Activated T-cell treated with anti-CD3 and anti-CD28 coated beads, Interleukin-2, amount 50 U/mL, for 24 hours (primary cell): Measurements from ENCODE around the gene DNAH17.
A peak's percentile ranks its signal among the peaks of the same experiment; 100 is the strongest.

ENCODE experiments used
- DNase-seq: peaks from one replicate; pipeline ENCODE4 v3.0.0-alpha.2; 2020
- H3K27ac Mint-ChIP-seq: 2 replicates; pipeline ENCODE4 v1.8.0; 2020; ENCODE audit warnings: mild to moderate bottlenecking, mixed read lengths
- H3K27me3 Mint-ChIP-seq: 2 replicates; pipeline ENCODE4 v1.8.0; 2020; ENCODE audit warnings: mixed read lengths
- H3K36me3 Mint-ChIP-seq: 2 replicates; pipeline ENCODE4 v1.8.0; 2020; ENCODE audit warnings: low read depth, mixed read lengths
- H3K4me1 Mint-ChIP-seq: 2 replicates; pipeline ENCODE4 v1.8.0; 2020; ENCODE audit warnings: low read depth, mixed read lengths
- H3K4me3 Mint-ChIP-seq: 2 replicates; pipeline ENCODE4 v1.8.0; 2020; ENCODE audit warnings: mild to moderate bottlenecking, moderate library complexity, mixed read lengths
- H3K9me3 Mint-ChIP-seq: 2 replicates; pipeline ENCODE4 v1.8.0; 2020; ENCODE audit warnings: mixed read lengths

Gene DNAH17

DNA sequence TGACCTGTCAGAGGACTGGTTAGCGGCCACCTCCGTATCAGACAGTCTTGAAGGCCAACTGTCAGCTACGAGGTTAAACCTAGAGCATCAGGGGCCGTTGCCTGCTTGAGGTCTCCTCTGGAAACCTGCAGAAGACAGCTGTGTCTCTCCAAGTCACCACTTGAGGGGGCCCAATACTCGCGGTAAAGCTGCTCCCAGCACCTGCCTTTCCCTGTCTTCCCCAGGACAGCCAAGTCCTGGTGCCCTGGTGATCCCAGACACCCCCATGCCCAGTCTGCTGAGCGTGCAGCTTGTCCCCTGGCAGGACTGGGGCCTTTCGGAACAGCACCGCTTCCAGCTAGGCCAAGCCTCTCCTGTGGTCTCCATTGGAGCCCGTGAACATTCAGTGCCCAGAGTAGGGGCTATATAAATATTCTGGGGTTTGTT is 80.1 kb downstream of the DNAH17 start:
- Mint-ChIP-seq H3K4me1 (no peaks in the 10 kb centered on the region), H3K27me3 (no peaks in the 10 kb centered on the region), H3K36me3 (no peaks in the 10 kb centered on the region), H3K4me3 (no peak overlapping the region), H3K27ac (no peak overlapping the region), H3K9me3 (no peaks in the 10 kb centered on the region)
- DNase-seq, result peak; percentile 68

DNA sequence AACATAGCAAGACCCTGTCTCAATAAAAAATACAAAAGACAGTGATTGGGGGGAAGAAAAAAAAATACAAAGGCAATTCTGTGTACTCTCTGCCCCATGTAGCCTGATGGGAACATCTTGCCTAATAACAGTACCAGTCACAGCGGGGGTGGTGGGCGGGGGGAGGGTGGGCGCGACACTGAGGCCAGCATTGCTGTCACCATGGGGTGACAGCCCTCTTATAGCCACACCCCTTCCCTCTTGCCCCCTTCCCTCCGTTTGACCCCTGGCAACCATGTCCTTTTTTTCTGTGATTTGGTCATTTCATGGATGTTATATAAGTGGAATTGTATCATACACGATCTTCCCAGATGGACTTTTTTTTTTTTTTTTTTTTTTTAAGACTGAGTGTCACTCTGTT is 80.9 kb downstream of the DNAH17 start:
- Mint-ChIP-seq H3K4me1 (no peaks in the 10 kb centered on the region), H3K36me3 (no peaks in the 10 kb centered on the region), H3K9me3 (no peaks in the 10 kb centered on the region), H3K4me3 (no peak overlapping the region), H3K27me3 (no peaks in the 10 kb centered on the region), H3K27ac (no peak overlapping the region)
- DNase-seq, result no peak

DNA sequence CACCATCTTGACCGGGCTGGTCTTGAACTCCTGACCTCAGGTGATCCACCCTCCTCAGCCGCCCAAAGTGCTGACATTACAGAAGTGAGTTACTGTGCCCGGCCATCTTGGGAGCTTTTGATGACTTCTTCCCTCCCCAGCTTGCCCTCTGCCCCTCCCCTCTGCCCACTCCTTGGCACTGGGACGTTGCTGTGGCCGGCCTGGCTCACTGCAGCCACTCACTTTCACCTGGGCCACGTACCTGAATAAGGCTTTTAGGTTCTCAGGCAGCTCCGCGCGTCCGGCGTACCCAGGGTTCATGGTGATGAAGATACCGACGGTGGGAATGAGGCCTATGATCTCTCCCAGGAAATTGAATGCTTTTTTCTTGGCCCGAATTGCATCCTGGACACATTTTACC is 81.6 kb downstream of the DNAH17 start:
- H3K9me3 Mint-ChIP-seq, result no peaks in the 10 kb centered on the region
- H3K4me3 Mint-ChIP-seq, result no peak overlapping the region

GRCh38 chr17:78494696-78495330 is 82.4 kb downstream of the DNAH17 start:
- no peaks in the 10 kb centered on the region for H3K9me3 Mint-ChIP-seq
- no peaks in the 10 kb centered on the region for H3K4me1 Mint-ChIP-seq
- H3K36me3 Mint-ChIP-seq, result no peaks in the 10 kb centered on the region
- H3K27ac Mint-ChIP-seq, result no peak overlapping the region
- H3K4me3 Mint-ChIP-seq, result no peak overlapping the region
- no peak for DNase-seq
- H3K27me3 Mint-ChIP-seq, result no peaks in the 10 kb centered on the region

More for the DNA sequence above, 81.6 kb downstream of the DNAH17 start:
- Mint-ChIP-seq H3K4me1 (no peaks in the 10 kb centered on the region), H3K27ac (no peak overlapping the region), H3K36me3 (no peaks in the 10 kb centered on the region), H3K27me3 (no peaks in the 10 kb centered on the region)
- DNase-seq, result no peak

DNA sequence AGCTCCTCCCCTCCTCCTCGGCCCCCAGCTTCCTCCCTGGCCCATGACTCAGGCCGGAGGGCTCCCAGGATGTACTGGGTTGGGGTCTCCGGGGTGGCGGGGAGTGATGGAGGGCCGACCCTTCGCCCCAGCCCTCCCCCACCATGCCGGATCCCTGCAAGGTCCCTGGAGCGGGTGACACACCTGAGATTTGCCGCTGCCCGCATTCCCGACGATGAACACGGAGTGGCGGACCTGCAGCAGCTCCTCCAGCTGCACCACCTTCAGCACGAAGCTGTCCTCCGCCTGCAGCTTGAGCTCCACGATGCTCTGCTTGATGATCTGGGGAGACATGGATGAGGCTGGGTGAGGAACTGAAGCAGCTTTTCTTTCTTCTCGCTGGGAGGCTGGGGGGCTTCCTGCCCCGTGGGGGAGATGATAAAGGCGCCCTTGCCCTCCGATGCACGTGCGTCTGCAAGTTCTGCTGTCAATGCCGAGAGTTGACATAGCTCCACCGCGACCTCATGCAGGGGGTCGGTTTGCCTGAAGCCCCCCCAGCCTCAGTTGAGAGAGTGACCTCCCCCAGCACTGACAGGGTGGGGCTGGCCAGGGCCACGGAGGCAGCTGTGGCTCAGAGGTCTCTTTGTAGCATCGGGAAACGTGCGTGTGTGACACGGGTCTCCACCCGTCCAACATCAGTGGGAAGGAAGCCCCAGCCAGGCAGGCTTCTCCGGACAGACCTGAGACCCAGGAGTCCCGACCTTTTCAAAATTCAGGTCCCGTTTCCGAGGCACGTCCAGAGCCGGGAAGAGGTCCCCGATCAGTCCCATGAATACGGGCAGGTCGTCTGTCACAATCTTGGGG is 83.1 kb downstream of the DNAH17 start:
- DNase-seq, result no peak
- no peaks in the 10 kb centered on the region for H3K4me1 Mint-ChIP-seq
- H3K27me3 Mint-ChIP-seq, result no peaks in the 10 kb centered on the region
- H3K27ac Mint-ChIP-seq, result no peak overlapping the region
- no peaks in the 10 kb centered on the region for H3K36me3 Mint-ChIP-seq
- H3K4me3 Mint-ChIP-seq, result no peak overlapping the region
- no peaks in the 10 kb centered on the region for H3K9me3 Mint-ChIP-seq

DNA sequence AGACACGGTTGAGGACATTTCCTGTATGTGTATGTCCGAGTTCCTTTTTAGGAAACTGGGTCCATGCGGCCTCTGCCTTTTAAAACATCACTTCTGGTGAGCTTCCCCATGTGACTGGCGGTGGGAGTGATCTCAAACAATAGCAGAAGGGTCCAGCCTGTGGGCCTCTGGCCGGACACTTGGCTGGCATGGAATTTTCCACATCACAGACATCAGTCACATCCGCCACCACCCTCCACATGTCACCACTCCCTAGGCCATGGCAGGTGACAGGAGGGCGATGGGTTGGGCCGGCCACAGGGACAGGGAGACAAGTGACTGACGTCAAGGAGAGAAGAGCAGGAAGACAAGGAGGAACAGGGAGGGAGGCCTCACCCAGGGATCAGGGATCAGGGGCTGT is 83.7 kb downstream of the DNAH17 start:
- Mint-ChIP-seq H3K4me1 (no peaks in the 10 kb centered on the region), H3K36me3 (no peaks in the 10 kb centered on the region), H3K27me3 (no peaks in the 10 kb centered on the region), H3K27ac (no peak overlapping the region), H3K9me3 (no peaks in the 10 kb centered on the region), H3K4me3 (no peak overlapping the region)
- no peak for DNase-seq

DNA sequence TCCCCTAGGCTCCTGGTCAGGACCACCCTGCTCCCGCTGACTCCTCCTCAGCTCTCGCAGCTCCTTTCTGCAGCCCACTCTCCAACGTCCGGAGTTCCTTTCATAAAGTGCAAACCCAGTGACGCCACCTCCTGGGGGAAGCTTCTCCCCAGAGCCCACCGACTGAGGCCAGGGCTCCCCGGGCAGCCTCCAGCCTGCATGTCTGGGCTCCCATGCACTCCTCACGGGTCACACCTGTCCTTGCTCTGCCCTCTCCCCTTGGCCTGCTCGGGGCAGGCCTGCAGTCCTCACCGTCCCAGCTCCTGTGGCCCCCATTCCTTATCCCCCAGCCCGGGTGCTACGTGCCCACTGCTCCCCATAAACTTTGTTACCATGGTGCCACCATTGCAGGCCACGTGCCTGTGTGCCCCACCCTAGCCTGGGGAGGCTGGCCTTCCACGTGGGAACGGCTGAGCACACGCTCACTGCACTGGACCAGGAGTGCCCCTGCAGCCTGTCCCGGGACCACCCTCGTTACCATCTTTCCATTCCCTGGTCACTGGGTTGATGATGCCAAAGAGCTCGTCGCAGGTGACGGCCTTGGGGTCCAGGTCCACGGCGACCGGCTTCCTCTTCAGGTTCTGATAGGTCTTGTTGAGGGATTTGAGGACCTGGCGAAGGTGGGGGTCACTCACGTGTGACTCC is 84.9 kb downstream of the DNAH17 start:
- no peak overlapping the region for H3K27ac Mint-ChIP-seq

DNA sequence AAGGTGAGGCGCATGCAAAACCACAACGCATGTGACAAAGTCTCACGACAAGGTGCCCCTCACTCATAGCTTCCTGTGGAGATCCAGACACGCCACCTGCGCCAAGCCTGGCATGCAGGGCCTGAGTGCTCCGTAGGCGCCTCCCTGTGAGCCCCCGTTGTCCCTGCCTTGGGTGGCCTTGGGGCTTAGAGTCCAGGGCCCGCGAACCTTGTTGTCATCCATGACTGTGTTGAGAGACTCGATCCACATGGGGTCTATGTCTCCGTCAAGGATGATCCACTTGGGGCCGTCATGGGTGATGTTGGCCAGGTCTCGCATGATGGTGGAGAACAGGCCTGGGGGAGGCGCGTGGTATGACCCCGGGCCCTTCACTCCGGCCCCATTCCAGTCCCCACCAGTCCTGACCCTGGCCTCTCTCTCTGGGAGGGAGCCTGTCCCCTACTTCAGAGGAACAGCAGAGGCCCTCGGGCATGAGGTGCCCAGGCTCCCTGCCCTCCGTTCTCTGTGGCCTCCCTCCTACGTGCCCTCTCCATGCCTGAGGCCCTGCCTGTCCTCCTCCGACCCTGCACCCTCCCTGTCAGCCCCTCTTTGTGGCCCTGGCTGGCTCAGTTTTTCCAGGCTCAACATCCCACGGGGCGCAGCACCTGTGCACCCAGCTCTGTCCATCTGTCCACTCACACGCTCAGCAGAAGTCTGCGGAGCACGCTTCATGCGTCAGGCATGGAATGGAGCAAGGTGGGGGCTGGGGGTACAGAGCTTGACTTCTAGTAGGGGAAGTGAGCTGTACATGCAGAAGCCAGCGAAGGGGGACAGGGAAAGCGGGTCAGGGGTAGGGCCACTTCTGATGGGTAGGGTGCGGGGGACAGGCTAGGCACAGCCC is 85.7 kb downstream of the DNAH17 start:
- H3K4me3 Mint-ChIP-seq, result no peak overlapping the region
- H3K4me1 Mint-ChIP-seq, result no peaks in the 10 kb centered on the region
- H3K9me3 Mint-ChIP-seq, result no peaks in the 10 kb centered on the region
- no peaks in the 10 kb centered on the region for H3K27me3 Mint-ChIP-seq
- no peak overlapping the region for H3K27ac Mint-ChIP-seq
- no peak for DNase-seq
- H3K36me3 Mint-ChIP-seq, result no peaks in the 10 kb centered on the region

More for the DNA sequence above, 84.9 kb downstream of the DNAH17 start:
- Mint-ChIP-seq H3K4me3 (no peak overlapping the region), H3K36me3 (no peaks in the 10 kb centered on the region), H3K4me1 (no peaks in the 10 kb centered on the region), H3K9me3 (no peaks in the 10 kb centered on the region), H3K27me3 (no peaks in the 10 kb centered on the region)
- no peak for DNase-seq

DNA sequence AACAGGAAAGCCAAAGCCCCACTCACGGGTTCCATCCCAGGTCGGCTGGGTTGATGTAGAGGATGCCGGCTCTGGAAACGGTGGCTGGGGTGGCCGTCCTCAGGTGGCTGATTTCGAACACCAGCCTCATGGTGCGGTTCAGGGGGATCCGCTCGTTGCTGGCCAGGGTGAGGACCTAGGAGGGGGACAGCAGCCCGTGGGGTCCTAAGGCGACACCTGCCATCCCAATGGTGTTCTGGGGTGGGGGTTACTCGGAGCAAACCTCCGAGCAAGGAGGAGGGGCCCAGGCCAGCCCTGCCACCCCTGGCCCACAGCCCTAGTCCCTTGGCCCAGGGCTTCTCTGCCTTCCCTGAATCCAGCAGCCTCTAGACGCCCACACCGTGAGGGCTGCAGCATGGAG is 86.5 kb downstream of the DNAH17 start:
- Mint-ChIP-seq H3K4me1 (peaks cover 3% of the 10 kb centered on the region), H3K36me3 (no peaks in the 10 kb centered on the region), H3K4me3 (no peak overlapping the region), H3K27ac (no peak overlapping the region), H3K9me3 (no peaks in the 10 kb centered on the region), H3K27me3 (no peaks in the 10 kb centered on the region)
- DNase-seq, result no peak

DNA sequence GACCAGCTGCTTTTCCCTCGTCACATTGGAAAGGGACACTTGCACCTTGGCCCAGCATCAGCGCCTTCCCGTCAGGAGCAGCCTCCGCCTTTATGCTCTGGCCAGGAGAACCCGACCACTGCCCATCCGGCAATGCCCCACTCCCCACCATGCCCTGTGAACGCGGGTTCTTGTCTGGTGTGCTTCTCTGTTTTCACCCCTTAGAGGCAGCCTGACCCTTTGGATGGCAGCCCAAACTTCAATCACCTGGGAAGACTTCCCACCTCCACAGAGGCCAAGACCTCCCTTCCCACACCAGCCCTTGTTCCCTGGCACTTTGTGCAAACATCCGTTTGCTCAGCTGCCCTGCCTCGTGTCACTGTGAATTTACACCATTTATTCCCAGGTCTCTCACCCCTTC is 87.0 kb downstream of the DNAH17 start:
- Mint-ChIP-seq H3K27me3 (no peaks in the 10 kb centered on the region), H3K9me3 (no peaks in the 10 kb centered on the region), H3K27ac (no peak overlapping the region), H3K4me1 (peaks cover 5% of the 10 kb centered on the region), H3K4me3 (no peak overlapping the region), H3K36me3 (no peaks in the 10 kb centered on the region)
- no peak for DNase-seq

GRCh38 chr17:78488867-78489634 is 88.1 kb downstream of the DNAH17 start:
- no peak for DNase-seq
- H3K9me3 Mint-ChIP-seq, result no peaks in the 10 kb centered on the region
- H3K27ac Mint-ChIP-seq, result no peak overlapping the region
- H3K27me3 Mint-ChIP-seq, result no peaks in the 10 kb centered on the region
- H3K4me1 Mint-ChIP-seq, result peaks cover 15% of the 10 kb centered on the region
- no peaks in the 10 kb centered on the region for H3K36me3 Mint-ChIP-seq
- no peak overlapping the region for H3K4me3 Mint-ChIP-seq

GRCh38 chr17:78488156-78488555 is 89.0 kb downstream of the DNAH17 start:
- no peaks in the 10 kb centered on the region for H3K9me3 Mint-ChIP-seq
- DNase-seq, result no peak
- no peak overlapping the region for H3K4me3 Mint-ChIP-seq
- H3K27ac Mint-ChIP-seq, result no peak overlapping the region
- H3K27me3 Mint-ChIP-seq, result no peaks in the 10 kb centered on the region
- no peaks in the 10 kb centered on the region for H3K36me3 Mint-ChIP-seq
- H3K4me1 Mint-ChIP-seq, result peaks cover 16% of the 10 kb centered on the region

DNA sequence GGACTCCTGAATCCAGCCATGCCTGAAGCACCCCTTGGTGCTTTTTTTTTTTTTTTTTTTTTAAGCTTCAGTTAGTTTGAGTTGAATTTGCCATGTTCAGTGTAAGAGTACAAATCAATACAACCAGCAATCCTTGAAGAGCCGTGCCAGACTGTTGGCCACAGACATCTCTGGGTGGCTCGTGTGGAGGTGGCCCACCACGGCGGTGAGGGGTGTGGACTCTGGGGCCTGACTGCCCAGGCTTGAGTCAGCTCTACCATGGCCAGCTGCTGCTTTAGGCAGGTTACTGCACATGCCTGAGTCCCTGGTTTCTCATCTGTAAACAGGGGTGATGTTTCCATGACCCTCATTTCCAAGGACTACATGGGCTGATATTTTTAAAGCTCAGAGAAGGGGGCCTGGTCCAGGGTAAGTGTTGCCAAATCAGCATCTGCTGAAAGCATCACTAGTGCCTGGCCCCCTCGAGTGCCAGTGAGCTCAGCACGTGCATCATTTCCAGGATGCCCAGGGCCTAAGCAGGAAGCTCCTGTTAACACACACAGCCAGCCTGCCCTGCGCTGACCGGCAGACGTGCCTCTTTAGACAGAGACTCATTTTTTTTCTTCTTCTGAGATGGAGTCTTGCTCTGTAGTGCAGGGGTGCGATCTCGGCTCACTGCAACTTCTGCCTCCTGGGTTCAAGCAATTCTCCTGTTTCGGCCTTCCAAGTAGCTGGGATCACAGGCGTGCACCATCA is 90.1 kb downstream of the DNAH17 start:
- no peaks in the 10 kb centered on the region for H3K36me3 Mint-ChIP-seq
- H3K27me3 Mint-ChIP-seq, result no peaks in the 10 kb centered on the region
- H3K27ac Mint-ChIP-seq, result no peak overlapping the region
- H3K4me3 Mint-ChIP-seq, result no peak overlapping the region
- no peaks in the 10 kb centered on the region for H3K9me3 Mint-ChIP-seq
- peaks cover 16% of the 10 kb centered on the region for H3K4me1 Mint-ChIP-seq
- DNase-seq, result no peak
